Psoas muscle (tissue), 8 donors: ENCODE data around the gene PGBD4. TPM values are rescaled to one million over a fixed set of nuclear protein-coding genes. Genes with fewer than 3 reads are reported as not detected.

Experiments used
- ATAC-seq, 4 donors: fragments of 200-7000 bp; cut with Tn5 transposase; one replicate each; pipeline ENCODE4 v1.9.1; 2020; ENCODE audit warnings: moderate library complexity in 3 of 4, mild to moderate bottlenecking in 2 of 4
- DNase-seq, 2 donors: peaks; one replicate each; pipeline ENCODE4 v3.0.0-alpha.2; 2020
- H3K27ac ChIP-seq: fragments of 200-600 bp; one replicate; pipeline ENCODE4 v1.8.0; 2022
- H3K27me3 ChIP-seq, 3 donors: fragments of 200-600 bp in 1 of 3; one replicate each; pipeline versions ENCODE4 v1.6.1 to v1.8.0; 2013 to 2022; ENCODE audit warnings: low read length in 2 of 3, mild to moderate bottlenecking in 2 of 3, moderate library complexity in 1 of 3; ENCODE audit not compliant: insufficient read depth in 3 of 3
- H3K36me3 ChIP-seq, 2 donors: fragments of 200-600 bp in 1 of 2; one replicate each; pipeline versions ENCODE4 v1.6.1 to v1.8.0; 2013 to 2022; ENCODE audit warnings: low read depth in 1 of 2, mild to moderate bottlenecking in 1 of 2, moderate library complexity in 1 of 2; ENCODE audit not compliant: insufficient read depth in 1 of 2
- H3K4me1 ChIP-seq: fragments of 200-600 bp; one replicate; pipeline ENCODE4 v1.8.0; 2022
- H3K4me3 ChIP-seq: fragments of 200-600 bp; one replicate; pipeline ENCODE4 v1.8.0; 2022; ENCODE audit warnings: mild to moderate bottlenecking
- H3K9me3 ChIP-seq: fragments of 200-600 bp; one replicate; pipeline ENCODE4 v1.8.0; 2022
- CTCF ChIP-seq: fragments of 200-600 bp; IDR thresholded peaks from one replicate; pipeline ENCODE4 v1.8.0; 2022; ENCODE audit warnings: antibody characterized with exemption
- WGBS, 3 donors: extraction: QIAGEN DNeasy Blood & Tissue Kit; methylation state at CpG; one replicate each; pipeline versions ENCODE4 v1.1.6 to v1.1.7; 2013; 5-methylcytosine and 5-hydroxymethylcytosine counted together
- intact Hi-C, 2 donors: fragments of 100-400 bp; cut with DNase I; formaldehyde crosslinking; loops; one replicate each; pipeline versions ENCODE4 v1.11.0 to v1.14.2; 2022
- polyA plus RNA-seq, 3 donors: library from polyadenylated mRNA; stranded (reverse); fragments of 200-250 nt; gene quantifications; one replicate each; pipeline ENCODE4 v1.2.3, GENCODE V29; 2013
- total RNA-seq, 4 donors: library from RNA; stranded (reverse); fragmentation: NEBNext Ultra II Directional in 2 of 4; extraction: Animal tissue kit (Norgen Biotek cat#: 25700) in 2 of 4; gene quantifications; one replicate each; pipeline versions ENCODE4 v1.2.1 to v1.2.4, GENCODE V29; 2021 to 2023
- donor health status: healthy with polysubstance abuse.
- donor health status: DM: no; HTN: no; CAD: no; lungs with moderate emphysema.
- donor health status: Bipolar disorder and iron deficiency.
- donor health status: healthy.
- donor health status: DM: yes; HTN: yes; CAD: no.
- donor health status: DM: no; HTN: no; CAD: no.
- donor health status: DM: no; HTN: no; CAD: no.
- donor health status: DM: yes; HTN: yes; CAD: no.

The PGBD4 gene
- total and polyA plus RNA-seq, 7 donors: 0.70 to 5.0 (median 1.4) TPM

- H3K36me3 ChIP-seq: no peaks in the 10 kb centered on the region
- no peaks in the 10 kb centered on the region for H3K4me1 ChIP-seq
- DNase-seq (no peak), ATAC-seq (no peak)
- H3K27ac ChIP-seq: no peak overlapping the region
- no peaks in the 10 kb centered on the region for H3K9me3 ChIP-seq
- H3K4me3 ChIP-seq: no peak overlapping the region
- H3K27me3 ChIP-seq: no peaks in the 10 kb centered on the region
- 36 to 40% (median 39%) methylated on average over 2 of the region's 2 CpGs for whole genome bisulfite sequencing, 3 donors
- no peak for TF ChIP-seq CTCF
- intact Hi-C loops: no loop called here
These were observed 42.4 kb upstream of the PGBD4 start for GRCh38 chr15:34059476-34059875.

GRCh38 chr15:34059946-34060345 is 41.9 kb upstream of the PGBD4 start:
- H3K36me3 ChIP-seq: no peaks in the 10 kb centered on the region
- no peaks in the 10 kb centered on the region for H3K9me3 ChIP-seq
- H3K27ac ChIP-seq: no peak overlapping the region
- no peak overlapping the region for H3K4me3 ChIP-seq
- H3K27me3 ChIP-seq: no peaks in the 10 kb centered on the region
- WGBS, 3 donors: 68 to 70% (median 70%) methylated on average over 3 of the region's 3 CpGs
- no peaks in the 10 kb centered on the region for H3K4me1 ChIP-seq
- TF ChIP-seq CTCF: no peak
- no peak for DNase-seq
- intact Hi-C loops: loop anchor here in 1 of 2 donors (5.0 kb wide), 1 partner anchor 42 kb away; the partner anchor contains the start of genes EMC7 and PGBD4
- ATAC-seq: no peak

GRCh38 chr15:34064438-34064837 is 37.4 kb upstream of the PGBD4 start:
- no peaks in the 10 kb centered on the region for H3K4me1 ChIP-seq
- WGBS, 3 donors: 0% methylated on average over 1 of the region's 1 CpG
- TF ChIP-seq CTCF: no peak
- no peak overlapping the region for H3K4me3 ChIP-seq
- H3K27ac ChIP-seq: no peak overlapping the region
- H3K36me3 ChIP-seq: no peaks in the 10 kb centered on the region
- ATAC-seq (no peak), DNase-seq (no peak)
- H3K27me3 ChIP-seq: no peaks in the 10 kb centered on the region
- H3K9me3 ChIP-seq: no peaks in the 10 kb centered on the region
- intact Hi-C loops: loop anchor here in 1 of 2 donors (5.0 kb wide), 1 partner anchor 38 kb away; the partner anchor contains the start of genes EMC7 and PGBD4

- intact Hi-C loops: no loop called here
- TF ChIP-seq CTCF: no peak
- no peaks in the 10 kb centered on the region for H3K36me3 ChIP-seq
- no peaks in the 10 kb centered on the region for H3K4me1 ChIP-seq
- H3K27ac ChIP-seq: no peak overlapping the region
- ATAC-seq: no peak
- WGBS, 3 donors: 77 to 87% (median 85%) methylated on average over 3 of the region's 3 CpGs
- no peak overlapping the region for H3K4me3 ChIP-seq
- no peak for DNase-seq
- no peaks in the 10 kb centered on the region for H3K27me3 ChIP-seq
- H3K9me3 ChIP-seq: no peaks in the 10 kb centered on the region
These were observed 36.6 kb upstream of the PGBD4 start for GRCh38 chr15:34065261-34065660.

GRCh38 chr15:34065941-34066340 is 35.9 kb upstream of the PGBD4 start:
- intact Hi-C loops: no loop called here
- DNase-seq (no peak), ATAC-seq (no peak)
- Histone ChIP-seq H3K4me3 (no peak overlapping the region), H3K36me3 (no peaks in the 10 kb centered on the region), H3K27me3 (no peaks in the 10 kb centered on the region), H3K27ac (no peak overlapping the region), H3K9me3 (no peaks in the 10 kb centered on the region), H3K4me1 (no peaks in the 10 kb centered on the region)
- no peak for TF ChIP-seq CTCF
- WGBS, 3 donors: 80 to 89% (median 85%) methylated on average over 8 of the region's 8 CpGs
